ENCODE measurements around the gene SLC22A5. TPM values are rescaled to one million over a fixed set of nuclear protein-coding genes. Genes with fewer than 3 reads are reported as not detected.

Gene SLC22A5
- total and polyA plus RNA-seq, 9 of the 15 experiments (the other 6 are each of a cell fraction or from before 2014, with no cell fraction given) = 3.0 to 16.6 (median 8.3) TPM

GRCh38 chr5:132394667-132395259 lies 25.3 kb downstream of the SLC22A5 start:
- no peaks in the 10 kb centered on the region for H3K27me3 ChIP-seq (ENCODE audit: control insufficient read depth in 2 of 2, insufficient read depth in 2 of 2, low read length in 2 of 2)
- H3K27ac ChIP-seq (ENCODE audit: extremely low read depth, low read depth, low read length) = no peak overlapping the region
- BruUV-seq (replicated peaks) = no TSS peak
- TF ChIP-seq TARDBP (IDR thresholded peaks at IDR 0.05) (no peak), TBL1XR1 (IDR thresholded peaks at IDR 0.05; ENCODE audit: low read length in 2 of 2) (no peak), ZNF699 (CRISPR knock-in tag; IDR thresholded peaks at IDR 0.05; ENCODE audit: insufficient replicate concordance) (no peak), MYNN (IDR thresholded peaks at IDR 0.05) (no peak), MYNN (CRISPR knock-in tag; IDR thresholded peaks at IDR 0.05) (no peak), CBX8 (IDR thresholded peaks at IDR 0.05; ENCODE audit: borderline replicate concordance, extremely low read depth, low read depth, low read length, poor library complexity, severe bottlenecking) (no peak), TBP (optimal IDR thresholded peaks at IDR 0.05; ENCODE audit: low read depth, low read length) (no peak), SMAD4 (CRISPR knock-in tag; conservative IDR thresholded peaks at IDR 0.05) (no peak), ZBTB49 (CRISPR knock-in tag; IDR thresholded peaks at IDR 0.05; ENCODE audit: borderline replicate concordance) (no peak), OTX1 (CRISPR knock-in tag; IDR thresholded peaks at IDR 0.05) (no peak), YY1 (IDR thresholded peaks at IDR 0.05; ENCODE audit: borderline replicate concordance in 1 of 3, control insufficient read depth in 1 of 3, extremely low read depth in 1 of 3, insufficient read depth in 3 of 3, insufficient read length in 1 of 3, insufficient replicate concordance in 2 of 3, low read depth in 1 of 3, low read length in 2 of 3) (no peak), ZNF408 (CRISPR knock-in tag; IDR thresholded peaks at IDR 0.05; ENCODE audit: low read depth) (no peak)
- H3K9ac ChIP-seq (ENCODE audit: insufficient read depth in 1 of 2, low read depth in 2 of 2, low read length in 2 of 2) = no peak overlapping the region
- H3K79me2 ChIP-seq (ENCODE audit: control insufficient read depth, insufficient read depth, low read length) = no peaks in the 10 kb centered on the region
- H2AFZ ChIP-seq (ENCODE audit: low read depth, low read length) = no peak overlapping the region
- no peak overlapping the region for H3K4me3 ChIP-seq
- WGBS (ENCODE audit: insufficient coverage, low coverage, missing lambda C conversion rate) = 56% methylated on average over 4 of the region's 4 CpGs
- H3K36me3 ChIP-seq (ENCODE audit: control insufficient read depth, insufficient read depth, low read length) = peaks cover 43% of the 10 kb centered on the region; the same call in 2 of the 3 replicates
- H3K4me2 ChIP-seq (ENCODE audit: insufficient read depth, low read length) = no peak overlapping the region
- H3K9me3 ChIP-seq (replicated peaks; ENCODE audit: control insufficient read depth, insufficient read depth, low read depth, low read length) = no peaks in the 10 kb centered on the region
- no peaks in the 10 kb centered on the region for H3K9me1 ChIP-seq (ENCODE audit: control insufficient read depth, insufficient read depth, low read length)
- DNase-seq (ENCODE audit: extremely low read depth in 1 of 4, low spot score in 3 of 4) (no peak), ATAC-seq (no peak), FAIRE-seq (no peak)
- in situ Hi-C loops (cut with MboI) = loop anchor here (25.0 kb wide), 1 partner anchor 332 kb away; the partner anchor contains the start of genes CSF2 and IL3
- CTCF ChIA-PET (ENCODE audit: low intra/inter-chr PET ratio) = no interaction called here
- intact Hi-C loops (cut with micrococcal nuclease) = no loop called here
- H4K20me1 ChIP-seq (replicated peaks; ENCODE audit: control insufficient read depth, insufficient read depth, low read length) = no peaks in the 10 kb centered on the region
- POLR2A ChIA-PET = interaction anchor here (0.8 to 3.3 kb wide), 4 partner anchors 15 to 104 kb away, joined by 3 to 11 read pairs (median 6); partner anchors contain the start of gene IRF1
- no peaks in the 10 kb centered on the region; a peak in 1 of 5 replicates for H3K4me1 ChIP-seq (replicated peaks in 1 of 2; ENCODE audit: control insufficient read depth in 2 of 2, insufficient read depth in 2 of 2, low read length in 2 of 2)
